GM19397 (cell line): ENCODE measurements around the gene TRPC4.

Experiments
- ATAC-seq: cut with Tn5 transposase; IDR thresholded peaks from one replicate; pipeline ENCODE4 v1.9.1; 2021; ENCODE audit warnings: mild to moderate bottlenecking, moderate library complexity; ENCODE audit not compliant: unreplicated experiment

Gene TRPC4

DNA sequence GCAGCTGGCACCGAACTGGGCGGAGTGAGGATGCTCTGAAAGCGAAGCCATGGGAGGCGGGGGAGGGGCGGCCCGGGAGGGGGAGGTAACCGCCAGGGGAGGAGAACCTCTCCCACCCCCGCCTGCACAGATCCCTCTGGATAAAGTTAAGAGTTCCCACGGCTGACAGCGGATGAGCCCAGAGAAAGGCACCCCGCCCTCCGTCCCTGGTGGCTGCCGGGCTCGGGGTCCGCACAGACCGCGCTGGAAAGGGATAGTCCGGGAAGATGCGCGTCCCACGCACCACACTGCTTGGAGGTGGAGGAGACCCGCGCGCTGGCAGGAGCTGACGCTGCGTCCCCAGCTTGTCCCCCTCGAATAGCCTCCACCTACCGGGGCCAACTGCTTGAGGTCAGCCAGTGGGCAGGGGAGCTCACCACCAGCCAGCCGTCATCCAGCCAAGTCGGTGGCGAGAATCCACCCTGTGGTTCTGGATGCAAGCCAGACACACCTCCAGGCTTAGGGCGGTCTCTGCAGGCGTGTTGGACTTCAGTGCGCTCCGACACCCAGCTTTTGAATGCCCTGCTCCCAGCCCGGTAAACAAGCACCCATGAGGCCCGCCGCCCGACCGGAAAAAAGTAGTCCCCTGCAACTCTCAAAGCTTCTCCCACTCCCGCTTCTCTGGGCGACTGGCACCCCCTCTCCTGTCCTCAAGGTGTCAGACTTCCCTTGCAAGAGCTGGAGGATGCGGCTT lies at the start of gene TRPC4:
Gene TRPC4 (minus strand): TSS at position 17 of the 733 bp plus-strand sequence. CDS start 86,439 bp downstream, outside the sequence.
- no peak for ATAC-seq

DNA sequence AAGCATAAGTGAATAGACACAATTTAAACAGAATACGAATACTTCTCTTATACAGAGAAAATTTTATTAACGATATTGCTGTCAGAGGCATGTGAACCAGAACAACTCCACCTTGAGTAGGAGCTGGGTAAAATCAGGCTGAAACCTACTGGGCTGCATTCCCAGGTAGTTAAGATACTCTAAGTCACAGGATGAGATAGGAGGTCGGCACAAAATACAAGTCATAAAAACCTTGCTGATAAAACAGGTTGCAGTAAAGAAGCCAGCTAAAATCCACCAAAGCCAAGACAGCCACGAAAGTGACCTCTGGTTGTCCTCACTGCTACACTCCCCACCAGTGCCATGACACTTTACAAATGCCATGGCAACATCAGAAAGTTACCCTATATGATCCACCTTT lies 49.2 kb upstream of the TRPC4 start:
- no peak for ATAC-seq

DNA sequence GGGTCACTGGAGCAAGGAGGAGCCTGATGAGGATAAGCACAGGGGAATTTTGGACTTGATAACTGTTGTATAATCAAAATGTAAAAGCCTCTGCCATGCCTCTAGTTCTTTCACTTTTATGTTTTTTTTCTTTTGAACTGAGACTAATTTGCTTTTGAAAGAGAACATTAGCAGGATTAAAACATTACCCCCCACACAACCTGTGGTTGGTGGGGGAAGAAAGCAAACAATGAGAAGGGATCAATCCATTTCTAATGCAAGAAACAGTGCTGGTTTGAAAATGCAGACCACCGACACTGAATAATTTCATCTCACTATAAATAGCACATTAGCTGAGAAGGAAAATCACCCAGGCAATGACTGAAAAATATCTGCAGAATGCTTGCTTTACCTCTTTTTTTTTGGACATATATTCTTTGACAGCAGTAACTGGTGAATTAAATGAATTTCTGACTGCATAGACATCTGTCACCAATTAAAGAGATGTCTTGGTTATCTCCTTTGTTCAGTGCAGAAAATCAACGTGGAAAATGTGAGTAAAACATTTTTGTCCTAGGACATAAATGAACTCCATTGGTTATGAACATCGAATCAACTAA lies 48.6 kb upstream of the TRPC4 start:
- no peak for ATAC-seq

DNA sequence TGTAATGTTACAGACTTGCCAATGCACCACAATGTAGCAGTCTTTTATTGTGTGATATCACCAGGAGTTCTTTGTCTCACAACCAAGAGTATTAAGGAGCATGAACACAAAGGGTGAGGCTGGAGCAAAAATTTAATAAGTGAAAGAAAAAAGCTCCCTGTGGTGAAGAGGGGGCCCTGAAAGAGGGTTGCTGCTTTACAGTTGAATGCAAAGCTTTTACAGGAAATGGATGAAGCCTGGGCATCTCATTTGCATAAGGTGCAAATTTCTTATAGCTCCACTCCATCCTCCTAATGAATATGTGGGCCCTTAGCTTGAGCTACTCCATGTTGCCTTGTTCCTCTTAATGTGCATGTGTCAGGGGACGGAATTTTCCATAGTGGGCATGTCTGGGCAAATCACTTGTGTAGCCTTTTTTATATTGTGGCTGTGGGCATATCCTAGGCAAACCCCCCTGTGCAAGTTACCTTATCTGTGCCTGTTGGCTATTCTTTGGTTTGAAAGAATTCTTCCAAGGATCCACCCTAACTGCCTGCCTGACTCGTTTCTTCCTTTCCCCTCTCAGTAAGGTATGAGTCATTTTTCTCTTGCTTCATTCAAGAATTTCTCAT lies 45.3 kb upstream of the TRPC4 start:
- no peak for ATAC-seq

DNA sequence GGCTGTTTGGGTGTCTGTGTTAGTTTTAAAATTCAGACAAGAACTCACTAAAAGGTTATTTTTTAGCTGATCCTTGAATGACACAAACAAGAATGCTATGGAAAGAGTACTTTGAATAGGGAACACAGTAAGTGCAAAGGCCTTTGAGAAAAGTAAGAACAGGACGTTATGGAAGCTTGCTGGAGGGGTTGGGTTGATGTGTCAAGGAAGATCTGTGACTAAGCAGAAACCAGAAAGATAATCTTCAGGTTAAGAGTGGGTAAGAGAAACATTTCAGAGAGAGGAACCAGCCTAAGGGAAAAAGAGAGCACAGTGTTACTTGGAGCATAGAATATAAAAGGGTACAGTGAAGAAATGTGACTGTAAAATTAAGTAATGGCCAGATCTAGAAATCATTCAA lies 41.2 kb upstream of the TRPC4 start:
- ATAC-seq, result no peak

DNA sequence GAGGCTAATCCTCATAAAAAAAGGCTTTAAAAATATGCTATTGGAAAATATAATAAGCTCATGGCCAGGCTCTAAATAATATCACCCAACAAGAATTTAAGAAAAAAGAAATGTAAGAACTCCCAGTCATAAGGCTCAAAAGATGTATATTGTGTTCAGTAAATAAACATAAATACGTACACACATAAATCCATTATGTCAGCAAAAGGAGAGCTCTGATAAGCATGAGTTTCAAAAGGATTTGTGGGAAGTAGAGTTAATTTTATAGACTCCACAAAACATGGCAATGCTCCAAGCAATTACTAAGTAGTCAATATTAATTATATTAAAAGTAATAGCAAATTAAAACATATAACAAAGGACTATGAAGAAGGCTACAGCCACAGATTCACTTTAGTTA lies 37.3 kb upstream of the TRPC4 start:
- ATAC-seq, result no peak

DNA sequence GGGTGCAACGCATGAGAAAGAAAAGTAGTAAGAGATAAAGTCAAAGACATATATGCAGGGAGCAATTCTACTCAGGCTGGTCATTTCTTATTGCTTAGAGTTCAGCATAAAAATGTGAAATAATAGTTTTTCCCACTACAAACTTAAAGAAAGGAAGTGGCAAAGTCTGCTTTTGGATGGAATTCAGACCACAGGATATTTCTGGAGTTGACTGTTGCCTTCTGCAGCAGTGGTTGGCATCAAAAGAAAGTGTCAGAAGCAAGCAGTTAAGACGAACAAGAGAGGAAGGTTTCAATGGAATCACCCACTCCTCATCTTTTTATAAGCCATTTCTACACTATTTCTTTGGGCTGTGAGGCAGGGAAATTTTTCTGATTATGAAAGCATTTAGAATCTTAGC lies 36.2 kb upstream of the TRPC4 start:
- ATAC-seq, result no peak

DNA sequence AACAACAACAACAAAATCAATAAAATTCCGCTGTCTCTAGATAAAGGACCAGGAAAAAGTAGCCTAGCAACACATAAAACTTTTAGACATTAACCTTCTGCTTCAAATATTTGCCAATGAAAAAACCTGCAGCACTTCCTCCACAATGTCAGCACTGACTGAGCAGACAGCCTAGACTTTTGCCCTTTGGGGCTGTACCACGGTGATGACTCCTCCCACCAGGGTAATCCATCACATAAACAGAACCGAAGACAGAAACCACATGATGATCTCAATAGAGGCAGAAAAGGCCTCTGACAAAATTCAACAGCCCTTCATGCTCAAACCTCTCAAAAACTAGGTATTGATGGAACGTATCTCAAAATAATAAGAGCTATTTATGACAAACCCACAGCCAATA lies 30.2 kb upstream of the TRPC4 start:
- ATAC-seq, result no peak

DNA sequence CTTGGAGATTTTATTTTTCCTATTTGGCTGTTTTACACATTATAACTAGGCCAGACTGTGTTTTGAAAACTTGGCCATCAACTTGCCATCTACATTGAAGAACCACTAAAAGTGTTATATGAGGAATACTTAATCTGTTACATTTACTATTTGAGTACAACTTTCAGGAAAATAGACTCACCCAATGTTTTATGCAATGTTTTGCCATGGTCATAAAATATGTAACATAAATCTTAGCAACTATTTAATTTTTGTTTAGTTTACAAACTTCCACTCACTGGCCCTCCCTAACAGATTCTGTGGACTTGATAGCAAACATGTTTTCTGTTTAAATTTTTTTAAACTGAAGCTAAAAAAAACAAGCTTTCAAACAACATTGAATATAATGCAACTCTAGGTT lies 23.7 kb upstream of the TRPC4 start:
- ATAC-seq, result no peak

DNA sequence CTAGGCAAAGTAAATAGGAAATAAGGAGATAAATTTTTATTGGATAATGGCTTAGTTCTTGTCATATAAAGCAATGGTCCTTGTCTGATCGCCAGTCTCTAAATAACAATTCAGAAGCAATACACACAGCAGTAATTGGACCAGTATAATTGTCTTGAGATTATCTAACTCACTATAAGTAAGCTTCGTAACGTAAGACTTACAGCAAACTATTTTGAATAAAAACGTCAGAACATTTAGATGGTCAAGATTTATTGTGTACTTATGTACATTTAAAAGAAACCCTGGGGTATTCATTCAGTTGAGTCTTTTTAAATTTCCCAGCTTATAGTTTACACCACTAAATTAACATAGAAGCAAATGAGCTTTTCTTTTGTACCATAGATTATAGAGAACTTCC lies 20.2 kb upstream of the TRPC4 start:
- no peak for ATAC-seq

DNA sequence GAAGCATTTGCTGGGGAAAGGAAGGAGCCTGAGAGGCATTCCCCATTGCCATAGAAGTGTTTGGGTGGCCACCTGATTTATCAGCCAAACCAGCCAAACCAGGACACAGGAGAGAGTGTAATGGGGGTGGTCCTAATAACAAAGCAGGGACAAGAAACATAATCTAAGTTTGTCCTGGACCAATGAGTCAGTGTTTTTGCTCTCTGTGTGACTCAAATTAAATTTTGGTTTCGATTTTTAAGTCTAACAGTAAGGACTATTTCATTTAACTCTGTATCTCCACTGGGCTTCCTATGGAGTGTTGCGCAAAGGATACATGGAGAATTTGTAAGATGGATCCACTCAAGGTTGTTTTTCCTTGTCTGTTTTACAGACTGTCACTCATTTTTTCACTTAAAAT lies 19.5 kb upstream of the TRPC4 start:
- no peak for ATAC-seq

DNA sequence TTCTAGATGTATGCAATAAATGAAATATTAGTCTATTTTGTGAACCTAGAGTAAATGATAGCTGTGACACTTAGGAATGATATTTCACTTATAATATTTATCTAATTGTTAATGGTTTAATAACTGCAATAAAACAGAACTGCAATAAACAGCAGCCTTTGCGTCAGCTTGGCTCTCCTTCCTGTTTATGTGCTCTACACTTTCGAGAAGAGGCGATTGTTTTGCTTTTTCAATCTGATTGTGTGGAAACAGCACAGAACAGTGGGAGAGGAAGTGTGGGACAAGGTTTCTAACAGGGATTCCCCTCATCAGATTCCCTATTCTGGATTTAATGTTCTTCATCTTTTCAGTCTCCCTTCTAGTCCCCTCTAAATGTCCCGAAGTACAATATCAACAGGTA lies 17.3 kb upstream of the TRPC4 start:
- ATAC-seq, result no peak

DNA sequence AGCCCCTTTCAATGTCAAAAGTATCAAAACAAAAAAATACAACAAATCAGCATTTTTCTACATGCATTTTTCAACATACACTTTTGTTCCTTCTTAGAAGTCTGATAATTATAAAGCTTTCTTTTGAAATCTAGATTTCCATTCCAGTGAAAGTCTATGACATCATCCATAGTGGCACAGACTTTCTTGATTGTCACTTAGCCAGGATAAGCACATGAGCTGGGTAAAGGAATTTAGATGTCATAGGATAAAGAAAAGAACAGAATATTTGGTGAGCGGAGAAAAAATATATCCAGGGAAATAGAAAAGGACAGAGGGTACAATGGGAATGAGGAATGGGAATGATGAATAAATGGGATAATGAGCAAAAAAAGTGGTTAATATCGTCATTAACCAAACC lies 15.1 kb upstream of the TRPC4 start:
- ATAC-seq, result no peak

DNA sequence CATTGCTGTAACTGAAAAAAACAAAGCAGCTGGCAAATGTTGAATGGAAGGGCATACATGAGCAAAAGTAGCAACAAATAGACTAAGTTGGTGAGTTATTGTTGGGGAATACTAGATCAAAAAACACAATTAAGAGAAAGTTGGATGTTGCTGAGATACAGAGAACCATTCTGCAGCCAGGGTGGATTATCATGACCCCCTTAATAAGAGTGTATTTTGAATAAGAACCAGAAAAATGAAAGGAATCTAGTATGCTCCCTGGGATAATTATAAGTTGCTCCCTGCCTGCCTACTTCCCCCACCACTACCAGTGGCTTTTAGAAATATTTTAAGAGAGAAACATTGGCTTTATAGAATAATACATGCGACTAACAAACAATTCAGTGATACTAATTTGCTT lies 14.5 kb upstream of the TRPC4 start:
- no peak for ATAC-seq

DNA sequence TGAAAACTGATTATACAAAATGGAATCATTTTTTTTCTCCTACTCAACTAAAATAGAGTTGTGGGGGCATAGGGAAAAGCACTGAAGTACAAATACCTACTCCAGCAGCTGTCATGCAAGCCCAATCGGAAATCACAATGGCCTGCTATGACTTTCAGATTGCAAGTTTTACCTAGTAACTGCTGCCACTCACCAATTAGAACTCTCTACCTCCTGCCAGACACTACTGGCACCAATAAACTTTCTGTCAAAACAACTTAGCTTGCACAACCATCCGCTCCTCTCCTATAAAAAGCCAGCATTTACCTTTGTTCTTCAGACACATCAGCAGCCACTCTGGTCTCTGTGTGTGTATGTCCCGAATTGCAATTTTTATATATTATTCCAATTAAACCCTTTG lies 9.3 kb upstream of the TRPC4 start:
- ATAC-seq, result no peak

DNA sequence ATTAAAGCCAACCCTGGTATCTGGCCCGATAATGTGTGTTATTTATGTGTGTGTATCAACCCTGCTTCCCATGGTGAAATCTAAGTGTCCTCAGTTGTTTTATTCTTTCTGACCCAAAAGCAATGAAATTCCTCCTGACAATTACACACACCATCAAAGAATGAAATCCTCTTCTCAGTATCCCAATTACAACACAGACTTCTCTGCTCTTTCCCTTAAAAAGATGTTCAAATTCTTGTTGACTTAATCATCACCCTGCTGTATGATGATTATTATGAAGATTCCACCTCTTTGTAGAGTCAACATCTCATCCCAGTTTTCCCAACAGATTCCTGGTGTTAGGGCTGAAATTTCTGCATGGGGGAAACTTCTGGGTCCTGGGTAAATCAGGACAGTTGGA lies 8.9 kb upstream of the TRPC4 start:
- ATAC-seq, result no peak

DNA sequence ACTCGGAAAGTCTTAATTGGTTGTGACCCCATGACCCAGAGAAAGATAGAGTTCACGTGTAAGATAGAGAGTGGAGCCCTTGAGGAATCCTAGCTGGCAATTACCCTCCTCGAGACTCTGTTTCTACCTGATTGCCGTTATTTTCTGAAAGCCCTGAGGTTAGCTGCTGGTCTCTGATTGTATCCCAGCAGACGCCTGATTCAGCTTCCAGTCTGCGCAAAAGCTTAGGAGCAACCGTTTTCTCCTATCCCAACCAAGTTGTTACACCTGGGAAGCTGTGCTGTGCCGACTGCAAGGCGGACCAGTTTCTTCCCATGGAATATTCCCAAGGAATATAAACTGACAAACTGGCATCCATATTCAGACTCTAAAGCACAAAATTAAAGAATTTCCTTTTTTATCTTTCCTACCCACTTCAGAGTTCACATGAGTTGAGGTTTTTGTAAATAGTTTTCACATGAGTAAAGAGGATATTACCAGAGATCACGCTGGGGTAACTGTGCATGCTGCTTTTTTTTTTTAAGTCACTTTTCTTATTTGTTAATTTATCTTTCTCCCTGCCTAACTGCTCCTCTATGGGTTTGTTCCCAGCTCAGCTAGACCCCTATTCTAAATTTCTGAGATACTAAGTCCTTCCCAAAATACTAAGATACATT lies 1.5 kb upstream of the TRPC4 start:
- no peak for ATAC-seq

DNA sequence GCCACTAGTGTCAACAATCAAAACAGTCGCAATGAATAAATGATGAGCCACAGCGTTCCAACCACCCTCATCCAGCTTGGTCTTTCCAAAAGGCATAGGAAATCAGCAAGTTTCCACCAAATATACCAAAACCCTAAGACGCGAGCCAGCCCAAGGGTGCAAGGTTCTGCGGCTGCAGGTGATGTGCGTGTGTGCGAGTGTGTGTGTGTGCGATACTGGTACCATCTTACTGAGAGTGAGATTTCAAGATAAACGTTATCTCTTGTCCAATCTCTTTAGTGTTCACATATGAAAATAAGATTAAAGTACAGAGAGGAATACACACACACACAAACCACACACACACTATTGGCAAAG lies 895 bp upstream of the TRPC4 start:
- ATAC-seq, result no peak

DNA sequence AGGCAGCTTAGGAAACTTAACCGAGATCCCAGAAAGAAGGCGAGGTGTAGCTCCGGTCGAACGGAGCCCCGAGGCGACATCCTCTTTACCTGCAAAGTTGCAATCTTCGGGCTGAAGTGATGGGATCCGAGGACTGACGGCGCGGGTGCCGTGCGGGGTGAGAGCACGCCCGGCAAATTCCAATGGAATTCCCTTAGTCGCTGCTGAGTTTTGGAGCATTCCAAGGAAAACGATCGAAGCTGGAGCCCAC lies 141 bp downstream of the TRPC4 start:
- no peak for ATAC-seq

DNA sequence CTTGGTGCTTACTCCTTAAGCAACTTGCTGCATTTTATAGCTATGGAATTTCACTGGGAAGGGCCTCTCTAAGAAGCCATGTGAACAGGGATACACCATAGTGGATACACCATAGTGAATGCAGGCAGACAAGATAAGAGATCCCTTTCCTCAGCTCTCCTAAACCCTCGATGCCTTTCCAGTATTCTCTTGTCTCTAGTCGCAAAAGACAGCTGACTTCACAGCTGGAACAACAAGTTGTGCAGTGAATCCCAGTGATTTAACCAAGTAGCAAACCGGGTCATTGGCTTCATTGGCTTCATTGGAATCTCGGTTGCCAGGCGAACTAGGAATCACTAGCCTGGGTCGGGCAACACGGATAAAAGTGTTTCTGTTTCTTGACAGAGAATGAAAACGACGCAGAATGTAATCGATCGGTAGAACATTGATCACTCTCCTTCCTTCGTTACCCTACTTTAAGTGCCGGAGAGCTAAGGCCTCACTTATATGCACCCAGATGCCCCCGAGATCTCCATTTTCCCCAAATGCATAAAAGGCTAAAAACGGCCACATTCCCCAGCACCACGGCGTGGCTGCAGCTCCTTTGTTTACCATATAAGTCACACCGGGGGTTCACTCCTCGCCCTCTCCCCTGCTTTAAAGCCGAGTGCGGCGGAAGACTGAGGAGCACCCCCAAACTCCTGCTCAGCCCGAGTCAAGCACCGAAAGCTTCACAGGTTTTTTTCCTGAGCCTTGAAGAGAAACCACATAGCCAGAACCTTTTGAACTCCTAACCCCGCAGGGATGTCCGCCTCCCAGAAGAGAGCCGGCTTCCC lies 674 bp downstream of the TRPC4 start:
- ATAC-seq, result no peak

DNA sequence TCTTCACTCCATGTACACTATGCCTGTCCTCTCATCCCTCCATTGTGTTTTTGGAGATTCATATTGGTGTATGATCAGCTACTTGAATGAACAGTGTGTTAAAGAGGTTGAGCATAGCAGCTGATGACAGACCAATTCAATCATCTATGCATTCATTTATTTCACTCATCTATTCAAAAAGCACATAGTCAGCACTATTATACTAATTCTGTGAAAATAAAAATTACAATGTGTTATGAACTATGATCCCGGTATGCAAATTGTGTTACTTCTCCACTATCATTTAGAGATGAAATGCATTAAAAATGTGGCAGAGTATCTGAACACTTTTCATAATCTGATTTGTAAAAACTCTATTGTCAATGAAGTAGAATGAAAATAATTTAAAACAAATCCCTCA lies 5.9 kb downstream of the TRPC4 start:
- no peak for ATAC-seq

DNA sequence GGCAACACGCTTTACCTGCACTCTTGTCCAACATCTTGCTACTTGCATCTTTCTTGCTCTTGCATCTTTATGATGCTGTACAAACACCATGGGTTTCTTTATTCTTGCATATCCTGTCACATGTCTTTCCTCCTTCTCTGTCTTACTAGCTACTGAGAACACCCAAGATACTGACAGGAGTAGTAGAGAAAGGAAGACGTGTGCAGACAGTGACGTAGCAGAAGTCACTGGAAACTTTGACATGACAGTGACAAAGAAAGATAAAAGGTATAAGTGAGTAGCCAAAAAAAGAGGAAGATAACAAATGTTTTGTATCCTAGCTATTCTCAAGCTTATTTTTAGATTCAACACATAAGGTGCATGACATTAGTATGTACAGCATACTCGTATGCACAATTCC lies 34.2 kb downstream of the TRPC4 start:
- ATAC-seq, result no peak
